Thymus (tissue), 11 donors: Measurements from ENCODE around the gene CTSE. TPM values are rescaled to one million over a fixed set of nuclear protein-coding genes. Genes with fewer than 3 reads are reported as not detected.
"Not testable (repeated sequence)": the region's sequence is repeated elsewhere in the genome, so short reads cannot be mapped to it uniquely, and the experiment has no call there.

Source experiments
- DNase-seq, 9 donors: peaks; one replicate each; pipeline ENCODE4 v3.0.0-alpha.2; 2013; ENCODE audit warnings: low spot score in 9 of 9, low read depth in 6 of 9, missing footprints in 1 of 9
- H3K27ac ChIP-seq, 2 donors: one replicate each; pipeline ENCODE4 v1.5.1; 2013; ENCODE audit warnings: control low read depth in 1 of 2, low read depth in 1 of 2, low read length in 1 of 2, mild to moderate bottlenecking in 1 of 2, moderate library complexity in 1 of 2
- H3K27me3 ChIP-seq, 2 donors: one replicate each; pipeline ENCODE4 v1.5.1; 2013; ENCODE audit warnings: low read length in 1 of 2; ENCODE audit not compliant: control insufficient read depth in 2 of 2, insufficient read depth in 1 of 2
- H3K36me3 ChIP-seq, 2 donors: one replicate each; pipeline ENCODE4 v1.5.1; 2013; ENCODE audit warnings: low read length in 1 of 2, mild to moderate bottlenecking in 1 of 2, moderate library complexity in 1 of 2; ENCODE audit not compliant: control insufficient read depth in 2 of 2, insufficient read depth in 2 of 2
- H3K4me1 ChIP-seq, 2 donors: one replicate each; pipeline ENCODE4 v1.5.1; 2013; ENCODE audit warnings: low read length in 2 of 2; ENCODE audit not compliant: control insufficient read depth in 2 of 2, insufficient read depth in 2 of 2
- H3K4me3 ChIP-seq, 2 donors: one replicate each; pipeline ENCODE4 v1.5.1; 2013; ENCODE audit warnings: low read length in 2 of 2, control low read depth in 1 of 2, mild to moderate bottlenecking in 1 of 2
- H3K9me3 ChIP-seq, 2 donors: one replicate each; pipeline ENCODE4 v1.5.1; 2013; ENCODE audit warnings: low read length in 1 of 2, mild to moderate bottlenecking in 1 of 2; ENCODE audit not compliant: control insufficient read depth in 2 of 2, insufficient read depth in 1 of 2
- WGBS: extraction: QIAGEN DNeasy Blood & Tissue Kit; methylation state at CpG from one replicate; pipeline ENCODE4 v1.1.7; 2013; 5-methylcytosine and 5-hydroxymethylcytosine counted together
- polyA plus RNA-seq: library from polyadenylated mRNA; stranded (reverse); fragments of 200-250 nt; gene quantifications from one replicate; pipeline ENCODE4 v1.2.3, GENCODE V29; 2013
- total RNA-seq: library from RNA; stranded (reverse); fragments of 120-200 nt; gene quantifications from one replicate; pipeline ENCODE4 v1.2.4, GENCODE V29; 2013
- donor health status: healthy.

Gene CTSE
- total and polyA plus RNA-seq, 2 donors: 1.4 to 3.1 TPM

GRCh38 chr1:206052231-206052865, 28.7 kb upstream of the CTSE start:
- not testable (repeated sequence) for H3K9me3 ChIP-seq, H3K27me3 ChIP-seq, H3K36me3 ChIP-seq, H3K4me3 ChIP-seq, DNase-seq
- 93% methylated on average over 6 of the region's 8 CpGs for WGBS
- peaks cover 16 to 46% of the 10 kb centered on the region in 2 donors for H3K4me1 ChIP-seq
- peak overlapping the region in 1 of 2 donors; percentile 20 for H3K27ac ChIP-seq

- WGBS: 2% methylated on average over 6 of the region's 6 CpGs
- Histone ChIP-seq H3K4me1 (peaks cover 16 to 49% of the 10 kb centered on the region in 2 donors), H3K27ac (peak overlapping the region; percentile 54 to 80), H3K36me3 (peaks cover 0 to 3% of the 10 kb centered on the region in 2 donors), H3K27me3 (no peaks in the 10 kb centered on the region), H3K4me3 (no peak overlapping the region), H3K9me3 (peaks cover 0 to 4% of the 10 kb centered on the region in 2 donors)
- DNase-seq: peak in 6 of 9 donors; percentile 58 to 90 (median 76)
Observed at GRCh38 chr1:206050655-206051235, 27.1 kb upstream of the CTSE start.

DNA sequence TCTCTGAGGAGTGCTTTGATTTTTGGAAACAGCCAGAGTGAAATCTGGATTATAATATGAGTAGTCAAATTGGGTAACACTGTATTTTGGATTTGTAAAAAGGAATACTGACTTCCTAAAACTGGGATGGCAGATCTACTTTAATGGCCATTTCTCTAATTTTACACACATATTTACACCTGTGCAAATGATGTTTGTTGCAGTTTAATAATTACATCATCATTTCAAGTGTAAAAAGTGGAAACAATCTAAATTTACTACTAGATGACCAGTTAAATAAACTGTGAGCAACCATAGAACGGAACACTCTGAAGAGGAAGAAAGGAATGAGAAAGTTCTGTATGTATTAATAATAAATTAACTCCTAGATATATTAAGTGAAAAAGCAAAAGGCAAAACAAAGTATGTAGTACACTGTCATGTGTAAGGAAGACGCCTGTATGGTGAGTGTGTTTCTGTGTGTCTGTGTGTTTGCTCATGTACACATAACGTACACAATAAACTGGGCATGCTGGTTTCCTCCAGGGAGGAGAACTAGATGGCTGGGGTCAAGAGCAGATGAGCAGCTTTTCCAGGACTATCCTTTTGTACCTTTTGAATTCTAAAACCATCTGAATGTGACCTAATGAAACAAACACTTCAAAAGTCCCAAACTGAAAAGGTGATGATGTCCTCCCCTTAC, 26.4 kb upstream of the CTSE start:
- peaks cover 0 to 4% of the 10 kb centered on the region in 2 donors for H3K9me3 ChIP-seq
- 92% methylated on average over 3 of the region's 3 CpGs for WGBS
- no peaks in the 10 kb centered on the region for H3K27me3 ChIP-seq
- H3K4me3 ChIP-seq: no peak overlapping the region
- DNase-seq: no peak
- H3K4me1 ChIP-seq: peaks cover 16 to 49% of the 10 kb centered on the region in 2 donors
- H3K27ac ChIP-seq: peak overlapping the region in 1 of 2 donors; percentile 80
- H3K36me3 ChIP-seq: peaks cover 0 to 3% of the 10 kb centered on the region in 2 donors

DNA sequence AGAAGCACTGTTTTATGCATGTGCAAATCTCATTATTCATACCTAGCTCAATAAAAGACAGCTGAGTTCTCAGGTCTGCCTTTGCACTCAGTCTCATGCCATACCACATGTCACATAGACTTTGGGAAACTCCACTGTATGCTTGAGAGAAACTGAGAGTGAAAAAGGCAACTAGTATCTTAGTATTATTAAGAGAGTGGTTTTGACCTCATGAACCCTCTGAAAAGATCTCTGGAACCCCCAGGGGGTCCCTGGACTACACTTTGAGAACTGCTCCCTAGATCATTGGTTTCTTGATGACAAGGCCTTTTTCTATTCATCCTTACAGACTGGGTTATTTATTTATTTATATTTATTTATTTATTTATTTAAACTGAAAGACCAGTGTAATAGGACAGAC, 25.6 kb upstream of the CTSE start:
- no peak overlapping the region for H3K4me3 ChIP-seq
- H3K27me3 ChIP-seq: no peaks in the 10 kb centered on the region
- H3K27ac ChIP-seq: no peak overlapping the region
- no peak for DNase-seq
- H3K36me3 ChIP-seq: peaks cover 0 to 3% of the 10 kb centered on the region in 2 donors
- peaks cover 0 to 4% of the 10 kb centered on the region in 2 donors for H3K9me3 ChIP-seq
- peaks cover 16 to 49% of the 10 kb centered on the region in 2 donors for H3K4me1 ChIP-seq

DNA sequence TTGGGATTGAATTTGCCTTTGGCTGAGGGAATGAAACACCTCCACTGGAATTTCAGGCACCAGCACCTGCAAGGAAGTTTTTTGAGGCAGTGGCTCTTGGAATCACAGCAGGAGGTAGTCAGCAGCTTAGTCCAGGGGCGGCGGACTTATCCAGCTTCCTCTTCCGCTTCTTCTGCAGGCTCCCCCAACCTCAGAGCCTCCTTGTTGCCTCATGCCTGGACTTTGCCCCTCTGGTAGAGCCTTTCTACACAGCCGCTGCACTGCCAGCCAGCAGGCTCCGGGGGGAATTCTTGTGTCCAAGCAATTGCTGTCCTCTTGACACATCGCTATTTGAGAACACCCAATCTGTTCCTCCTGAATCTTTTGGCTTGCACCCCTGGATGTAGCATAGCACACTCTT, 24.9 kb upstream of the CTSE start:
- DNase-seq: no peak
- H3K27ac ChIP-seq: no peak overlapping the region
- H3K27me3 ChIP-seq: no peaks in the 10 kb centered on the region
- H3K4me1 ChIP-seq: peaks cover 16 to 49% of the 10 kb centered on the region in 2 donors
- peaks cover 0 to 3% of the 10 kb centered on the region in 2 donors for H3K36me3 ChIP-seq
- WGBS: 98% methylated on average over 6 of the region's 6 CpGs
- peaks cover 0 to 4% of the 10 kb centered on the region in 2 donors for H3K9me3 ChIP-seq
- no peak overlapping the region for H3K4me3 ChIP-seq

GRCh38 chr1:206047271-206047670, 23.6 kb upstream of the CTSE start:
- Histone ChIP-seq H3K27ac (no peak overlapping the region), H3K36me3 (no peaks in the 10 kb centered on the region)
- 81% methylated on average over 4 of the region's 4 CpGs for WGBS

GRCh38 chr1:206041640-206042039, 17.9 kb upstream of the CTSE start:
- WGBS: 71% methylated on average over 7 of the region's 7 CpGs
- H3K4me3 ChIP-seq: no peak overlapping the region
- H3K27me3 ChIP-seq: no peaks in the 10 kb centered on the region
- H3K36me3 ChIP-seq: no peaks in the 10 kb centered on the region
- peak in 5 of 9 donors; percentile 59 to 77 (median 61) for DNase-seq
- peak overlapping the region in 1 of 2 donors; percentile 55 for H3K27ac ChIP-seq
- peaks cover 0 to 9% of the 10 kb centered on the region in 2 donors for H3K9me3 ChIP-seq
- H3K4me1 ChIP-seq: peaks cover 25 to 53% of the 10 kb centered on the region in 2 donors

More at GRCh38 chr1:206047271-206047670, 23.6 kb upstream of the CTSE start:
- Histone ChIP-seq H3K9me3 (no peaks in the 10 kb centered on the region), H3K4me1 (peaks cover 16 to 44% of the 10 kb centered on the region in 2 donors), H3K4me3 (no peak overlapping the region), H3K27me3 (no peaks in the 10 kb centered on the region)
- DNase-seq: no peak

GRCh38 chr1:206040328-206040727, 16.6 kb upstream of the CTSE start:
- no peak overlapping the region for H3K4me3 ChIP-seq
- H3K36me3 ChIP-seq: no peaks in the 10 kb centered on the region
- H3K4me1 ChIP-seq: peaks cover 29 to 64% of the 10 kb centered on the region in 2 donors
- H3K9me3 ChIP-seq: peaks cover 0 to 9% of the 10 kb centered on the region in 2 donors
- H3K27me3 ChIP-seq: no peaks in the 10 kb centered on the region
- 94% methylated on average over 5 of the region's 5 CpGs for WGBS
- no peak for DNase-seq
- H3K27ac ChIP-seq: peak overlapping the region in 1 of 2 donors; percentile 91
